ENCODE results near the gene SPATC1L.

DNA sequence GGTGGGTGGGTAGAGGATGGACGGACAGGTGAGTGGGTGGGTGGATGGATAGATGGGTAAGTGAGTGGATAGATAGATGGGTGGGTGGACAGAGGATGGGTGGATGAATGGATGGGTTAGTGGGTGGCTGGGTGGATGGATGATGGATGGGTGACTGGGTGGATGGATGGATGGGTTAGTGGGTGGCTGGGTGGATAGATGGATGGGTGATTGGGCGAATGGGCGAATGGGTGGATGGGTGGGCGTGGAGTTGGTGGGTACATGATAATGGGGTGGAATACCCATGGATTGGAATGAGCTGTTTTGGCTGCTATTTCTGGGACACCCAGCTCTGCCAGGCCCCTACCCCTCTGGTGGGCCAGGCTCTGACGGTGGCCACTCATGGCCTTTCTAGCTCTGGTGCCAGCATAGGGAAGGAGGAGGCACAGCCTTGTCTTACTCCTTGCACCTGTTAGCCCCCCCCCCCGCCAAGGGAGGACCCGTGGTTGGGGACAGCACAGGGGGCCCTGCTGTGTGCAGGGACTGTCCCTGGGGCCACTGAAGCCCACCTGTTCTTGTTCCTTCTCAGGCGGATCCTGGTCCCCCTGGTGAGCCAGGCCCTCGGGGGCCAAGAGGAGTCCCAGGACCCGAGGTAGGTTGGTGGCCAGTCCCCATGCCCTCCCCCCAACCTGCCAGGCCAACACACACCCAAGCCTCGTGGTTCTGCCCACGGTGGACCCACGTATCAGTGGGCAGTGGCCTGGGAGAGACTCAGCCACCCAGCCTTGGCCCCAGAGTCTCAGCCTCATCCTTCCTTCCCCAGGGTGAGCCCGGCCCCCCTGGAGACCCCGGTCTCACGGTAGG is 60.0 kb downstream of the SPATC1L start:
- TF ChIP-seq CTCF (IDR thresholded peaks at IDR 0.05; ENCODE audit: extremely low read depth in 1 of 2, insufficient read depth in 1 of 2, low read depth in 1 of 2, low read length in 2 of 2) (no peak), MAX (IDR thresholded peaks at IDR 0.05; ENCODE audit: insufficient read depth, insufficient read length) (no peak)
